GM21717 (cell line): Measurements from ENCODE around the gene CRABP2.

Experiments used
- ATAC-seq: cut with Tn5 transposase; IDR thresholded peaks from one replicate; pipeline ENCODE4 v1.9.1; 2021; ENCODE audit warnings: mild to moderate bottlenecking, moderate library complexity; ENCODE audit not compliant: unreplicated experiment

CRABP2 gene

GRCh38 chr1:156742017-156742416, 36.6 kb upstream of the CRABP2 start:
- ATAC-seq, result no peak

- ATAC-seq, result no peak
Measured at GRCh38 chr1:156741481-156741983, 36.1 kb upstream of the CRABP2 start.

GRCh38 chr1:156740741-156741480, 35.5 kb upstream of the CRABP2 start, which contains the start of gene MRPL24:
TSS of gene MRPL24 (minus strand) at chr1:156741088. CDS start at chr1:156738704, 2,384 bp downstream.
- ATAC-seq, result peak; percentile 56

- ATAC-seq, result no peak
Measured at GRCh38 chr1:156740237-156740740, 34.9 kb upstream of the CRABP2 start.

GRCh38 chr1:156738916-156739315, 33.5 kb upstream of the CRABP2 start:
- no peak for ATAC-seq

GRCh38 chr1:156738407-156738806, 33.0 kb upstream of the CRABP2 start:
- no peak for ATAC-seq

GRCh38 chr1:156733989-156734584, 28.7 kb upstream of the CRABP2 start:
- ATAC-seq, result no peak

GRCh38 chr1:156728599-156729462, 23.4 kb upstream of the CRABP2 start, which contains the start of gene ISG20L2:
TSS of gene ISG20L2 (minus strand) at chr1:156728766. CDS start at chr1:156727652, 1,114 bp downstream.
- ATAC-seq, result peak; percentile 83

- peak; percentile 42 for ATAC-seq
Measured at GRCh38 chr1:156727926-156728598, 22.7 kb upstream of the CRABP2 start, which contains the start of gene METTL25B. TSS of gene METTL25B (plus strand) at chr1:156728469. CDS start at chr1:156729105, 636 bp downstream.

GRCh38 chr1:156727492-156727891, 22.1 kb upstream of the CRABP2 start:
- ATAC-seq, result no peak

- ATAC-seq, result no peak
Measured at GRCh38 chr1:156726549-156727226, 21.3 kb upstream of the CRABP2 start.

GRCh38 chr1:156725683-156726280, 20.4 kb upstream of the CRABP2 start:
- ATAC-seq, result peak; percentile 34

- no peak for ATAC-seq
Measured at GRCh38 chr1:156721535-156721934, 16.2 kb upstream of the CRABP2 start.

- ATAC-seq, result no peak
Measured at GRCh38 chr1:156721131-156721530, 15.7 kb upstream of the CRABP2 start.

GRCh38 chr1:156717351-156717750, 12.0 kb upstream of the CRABP2 start:
- no peak for ATAC-seq

GRCh38 chr1:156714830-156715229, 9.4 kb upstream of the CRABP2 start:
- no peak for ATAC-seq

- ATAC-seq, result no peak
Measured at GRCh38 chr1:156712626-156713025, 7.2 kb upstream of the CRABP2 start.

- ATAC-seq, result no peak
Measured at GRCh38 chr1:156711011-156711817, 5.8 kb upstream of the CRABP2 start.
